ENCODE results near the gene ANKRD33B.

DNA sequence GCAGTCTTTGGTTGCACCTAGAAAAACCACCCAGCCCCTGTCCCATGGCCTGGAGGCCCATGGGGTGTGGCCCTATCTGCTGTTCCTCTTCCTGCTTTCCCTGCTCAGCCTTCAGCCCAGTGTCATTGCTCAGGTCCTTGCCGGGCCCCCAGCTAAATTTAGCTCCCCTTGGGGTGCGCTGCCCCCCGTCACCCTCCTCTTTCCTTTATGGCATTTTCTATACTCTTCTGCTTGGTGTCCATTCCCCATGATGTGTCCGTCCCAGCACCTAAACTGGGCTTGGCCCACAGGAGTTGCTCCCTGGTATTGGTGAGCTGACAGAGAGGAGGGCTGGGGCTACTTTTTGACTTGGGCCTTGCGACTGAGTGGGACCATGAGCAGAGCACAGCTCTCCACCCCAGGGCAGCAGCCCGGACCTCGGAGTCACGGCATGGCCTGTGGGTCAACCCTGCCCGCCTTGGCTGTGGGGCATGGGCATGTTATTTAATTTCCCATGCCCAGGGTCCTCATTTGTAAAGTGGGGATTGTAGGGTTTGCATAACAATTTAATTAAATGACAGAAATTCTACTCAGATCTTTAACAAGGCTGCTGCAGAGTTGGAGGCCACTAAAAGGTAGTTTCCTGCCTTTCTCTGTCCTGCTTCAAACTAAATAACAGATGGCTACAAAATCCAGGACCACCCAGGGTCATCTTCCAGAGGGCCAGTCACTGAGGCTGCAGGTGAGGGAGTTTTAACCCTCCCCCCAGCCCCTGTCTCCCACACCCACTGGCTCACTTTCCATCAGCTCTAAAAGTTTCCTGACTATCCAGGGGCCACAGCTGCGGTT is 99.0 kb downstream of the ANKRD33B start:
- TF ChIP-seq, protein P1, sequence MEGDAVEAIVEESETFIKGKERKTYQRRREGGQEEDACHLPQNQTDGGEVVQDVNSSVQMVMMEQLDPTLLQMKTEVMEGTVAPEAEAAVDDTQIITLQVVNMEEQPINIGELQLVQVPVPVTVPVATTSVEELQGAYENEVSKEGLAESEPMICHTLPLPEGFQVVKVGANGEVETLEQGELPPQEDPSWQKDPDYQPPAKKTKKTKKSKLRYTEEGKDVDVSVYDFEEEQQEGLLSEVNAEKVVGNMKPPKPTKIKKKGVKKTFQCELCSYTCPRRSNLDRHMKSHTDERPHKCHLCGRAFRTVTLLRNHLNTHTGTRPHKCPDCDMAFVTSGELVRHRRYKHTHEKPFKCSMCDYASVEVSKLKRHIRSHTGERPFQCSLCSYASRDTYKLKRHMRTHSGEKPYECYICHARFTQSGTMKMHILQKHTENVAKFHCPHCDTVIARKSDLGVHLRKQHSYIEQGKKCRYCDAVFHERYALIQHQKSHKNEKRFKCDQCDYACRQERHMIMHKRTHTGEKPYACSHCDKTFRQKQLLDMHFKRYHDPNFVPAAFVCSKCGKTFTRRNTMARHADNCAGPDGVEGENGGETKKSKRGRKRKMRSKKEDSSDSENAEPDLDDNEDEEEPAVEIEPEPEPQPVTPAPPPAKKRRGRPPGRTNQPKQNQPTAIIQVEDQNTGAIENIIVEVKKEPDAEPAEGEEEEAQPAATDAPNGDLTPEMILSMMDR (IDR thresholded peaks at IDR 0.05 in 8 of 11, conservative IDR thresholded peaks at IDR 0.05 in 3 of 11): no peak
- no peak for TF ChIP-seq POLR2A (IDR thresholded peaks at IDR 0.05)
